Ascending aorta (tissue), 2 donors: Measurements from ENCODE around the gene MEGF11. TPM values are rescaled to one million over a fixed set of nuclear protein-coding genes. Genes with fewer than 3 reads are reported as not detected.

Experiments
- DNase-seq, 2 donors: peaks; one replicate each; pipeline ENCODE4 v3.0.0-alpha.2; 2019; ENCODE audit warnings: low spot score in 2 of 2
- H3K27ac ChIP-seq, 2 donors: fragments of 200-600 bp; sonication (generic); one replicate each; pipeline ENCODE4 v1.5.1; 2016 to 2017; ENCODE audit warnings: mild to moderate bottlenecking in 1 of 2
- H3K27me3 ChIP-seq: fragments of 200-600 bp; sonication (generic); one replicate; pipeline ENCODE4 v1.5.1; 2017
- H3K36me3 ChIP-seq, 2 donors: fragments of 200-600 bp; sonication (generic); one replicate each; pipeline ENCODE4 v1.5.1; 2016
- H3K4me1 ChIP-seq, 2 donors: fragments of 200-600 bp; sonication (generic); one replicate each; pipeline ENCODE4 v1.5.1; 2016 to 2017; ENCODE audit warnings: mild to moderate bottlenecking in 1 of 2
- H3K4me3 ChIP-seq, 2 donors: fragments of 200-600 bp; sonication (generic); one replicate each; pipeline ENCODE4 v1.5.1; 2016 to 2017; ENCODE audit warnings: mild to moderate bottlenecking in 1 of 2
- H3K9me3 ChIP-seq, 2 donors: fragments of 200-600 bp; sonication (generic); one replicate each; pipeline ENCODE4 v1.5.1; 2016
- CTCF ChIP-seq, 3 experiments: fragments of 200-600 bp in 2 of 3; fragments of 450-650 bp in 1 of 3; sonication (generic) in 2 of 3; IDR thresholded peaks; one replicate each; pipeline ENCODE4 v1.5.1; 2016 to 2019; ENCODE audit warnings: antibody characterized with exemption in 3 of 3, mild to moderate bottlenecking in 1 of 3, moderate library complexity in 1 of 3
- intact Hi-C: fragments of 100-400 bp; cut with DNase I; formaldehyde crosslinking; loops from one replicate; pipeline ENCODE4 v1.15.1; 2023
- total RNA-seq: library from RNA; depleted of rRNA; stranded (reverse); fragments of >200 nt; gene quantifications from one replicate; pipeline ENCODE4 v1.1.0, GENCODE V29; 2016

The MEGF11 gene
- total RNA-seq, 1 donor from 2014 or later: not detected

GRCh38 chr15:65916041-65916663, 337.4 kb downstream of the MEGF11 start:
- Histone ChIP-seq H3K27ac (no peak overlapping the region), H3K4me1 (peaks cover 0 to 6% of the 10 kb centered on the region in 2 donors), H3K4me3 (no peak overlapping the region), H3K9me3 (no peaks in the 10 kb centered on the region), H3K36me3 (peaks cover 0 to 11% of the 10 kb centered on the region in 2 donors), H3K27me3 (no peaks in the 10 kb centered on the region)
- intact Hi-C loops: loop anchor here (5.0 kb wide), 1 partner anchor 371 kb away; no protein-coding TSS in a partner anchor
- TF ChIP-seq CTCF (IDR thresholded peaks at IDR 0.05): no peak
- no peak for DNase-seq

GRCh38 chr15:65914981-65915925, 338.3 kb downstream of the MEGF11 start:
- Histone ChIP-seq H3K27me3 (no peaks in the 10 kb centered on the region), H3K9me3 (no peaks in the 10 kb centered on the region), H3K27ac (no peak overlapping the region), H3K4me1 (peaks cover 0 to 6% of the 10 kb centered on the region in 2 donors), H3K36me3 (peaks cover 4 to 20% of the 10 kb centered on the region in 2 donors), H3K4me3 (no peak overlapping the region)
- no peak for TF ChIP-seq CTCF (IDR thresholded peaks at IDR 0.05)
- intact Hi-C loops: loop anchor here (5.0 kb wide), 1 partner anchor 372 kb away; no protein-coding TSS in a partner anchor
- DNase-seq: no peak

- Histone ChIP-seq H3K4me1 (peaks cover 0 to 6% of the 10 kb centered on the region in 2 donors), H3K9me3 (no peaks in the 10 kb centered on the region), H3K4me3 (no peak overlapping the region), H3K36me3 (peaks cover 4 to 26% of the 10 kb centered on the region in 2 donors), H3K27me3 (no peaks in the 10 kb centered on the region), H3K27ac (no peak overlapping the region)
- DNase-seq: no peak
- intact Hi-C loops: no loop called here
- TF ChIP-seq CTCF (IDR thresholded peaks at IDR 0.05): no peak
Observed at GRCh38 chr15:65914386-65914785, 339.2 kb downstream of the MEGF11 start.

- H3K9me3 ChIP-seq: no peaks in the 10 kb centered on the region
- H3K27me3 ChIP-seq: no peaks in the 10 kb centered on the region
- no peak overlapping the region for H3K27ac ChIP-seq
- H3K4me3 ChIP-seq: no peak overlapping the region
- H3K4me1 ChIP-seq: peaks cover 0 to 6% of the 10 kb centered on the region in 2 donors
- H3K36me3 ChIP-seq: peaks cover 4 to 30% of the 10 kb centered on the region in 2 donors
- intact Hi-C loops: no loop called here
- no peak for TF ChIP-seq CTCF (IDR thresholded peaks at IDR 0.05)
- no peak for DNase-seq
Observed at GRCh38 chr15:65913631-65914199, 339.8 kb downstream of the MEGF11 start.

GRCh38 chr15:65912235-65912634, 341.3 kb downstream of the MEGF11 start:
- Histone ChIP-seq H3K27me3 (no peaks in the 10 kb centered on the region), H3K27ac (no peak overlapping the region), H3K4me3 (no peak overlapping the region), H3K36me3 (peaks cover 4 to 41% of the 10 kb centered on the region in 2 donors), H3K4me1 (peaks cover 0 to 6% of the 10 kb centered on the region in 2 donors), H3K9me3 (no peaks in the 10 kb centered on the region)
- no peak for TF ChIP-seq CTCF (IDR thresholded peaks at IDR 0.05)
- intact Hi-C loops: no loop called here
- no peak for DNase-seq
